Activated CD4-positive, alpha-beta T cell treated with anti-CD3 and anti-CD28 coated beads for 36 hours (primary cell): ENCODE results near the gene APOC3. TPM values are rescaled to one million over a fixed set of nuclear protein-coding genes. Genes with fewer than 3 reads are reported as not detected.

Experiments
- ATAC-seq: fragments of 200-7000 bp; cut with Tn5 transposase; one replicate; pipeline ENCODE4 v1.10.0; 2021; ENCODE audit warnings: mild to moderate bottlenecking, moderate library complexity
- CTCF ChIA-PET: fragments of 350-600 bp; sonication (Branson Sonifier 250); formaldehyde crosslinking; loops from one replicate; lab custom pipeline; 2021; ENCODE audit warnings: antibody characterized with exemption; lab: Charles Lee
- POLR2A ChIA-PET: fragments of 350-600 bp; sonication (Branson Sonifier 250); formaldehyde crosslinking; loops from one replicate; lab custom pipeline; 2021; ENCODE audit warnings: antibody characterized with exemption, inconsistent platforms; lab: Charles Lee
- DNase-seq: peaks from one replicate; pipeline ENCODE4 v3.0.0-alpha.2; 2020
- H3K27ac Mint-ChIP-seq: one replicate; pipeline ENCODE4 v1.8.0; 2021; ENCODE audit warnings: mixed read lengths
- H3K27me3 Mint-ChIP-seq: one replicate; pipeline ENCODE4 v1.8.0; 2021; ENCODE audit warnings: mixed read lengths
- H3K36me3 Mint-ChIP-seq: one replicate; pipeline ENCODE4 v1.8.0; 2021; ENCODE audit warnings: low read depth, mixed read lengths
- H3K4me1 Mint-ChIP-seq: one replicate; pipeline ENCODE4 v1.8.0; 2021; ENCODE audit warnings: mixed read lengths
- H3K4me3 Mint-ChIP-seq: one replicate; pipeline ENCODE4 v1.8.0; 2021; ENCODE audit warnings: mild to moderate bottlenecking, moderate library complexity, mixed read lengths
- H3K9me3 Mint-ChIP-seq: one replicate; pipeline ENCODE4 v1.8.0; 2021; ENCODE audit warnings: low read depth, mixed read lengths
- intact Hi-C, 2 experiments: fragments of 100-400 bp; cut with DNase I in 1 of 2; cut with micrococcal nuclease in 1 of 2; formaldehyde crosslinking; loops; one replicate each; pipeline versions ENCODE4 v1.14.2 to v1.15.1; 2022 to 2024; cut with DNase I, micrococcal nuclease
- total RNA-seq, 2 experiments: library from RNA; stranded (reverse); gene quantifications; one replicate each; pipeline ENCODE4 v1.2.3, GENCODE V29; 2021

APOC3 gene
- total RNA-seq, 2 experiments from 2014 or later: not detected

- no peaks in the 10 kb centered on the region for H3K36me3 Mint-ChIP-seq
- H3K4me3 Mint-ChIP-seq: no peak within 1 kb of the TSS
These were observed 7.8 kb downstream of the APOC3 start, which contains the start of gene APOA1 for GRCh38 chr11:116837231-116838091. TSS of gene APOA1 (minus strand) at chr11:116837622. CDS start at chr11:116837387, 235 bp downstream.

GRCh38 chr11:116838321-116839084 is 8.8 kb downstream of the APOC3 start:
- DNase-seq (no peak), ATAC-seq (no peak)
- peaks cover 3% of the 10 kb centered on the region for H3K27me3 Mint-ChIP-seq
- no peak overlapping the region for H3K27ac Mint-ChIP-seq
- CTCF ChIA-PET: no interaction called here
- H3K36me3 Mint-ChIP-seq: peaks cover 5% of the 10 kb centered on the region
- intact Hi-C loops: loop anchor here in 1 of 2 experiments (5.0 kb wide), 1 partner anchor 106 kb away; no protein-coding TSS in a partner anchor
- no peak overlapping the region for H3K4me3 Mint-ChIP-seq
- H3K9me3 Mint-ChIP-seq: no peaks in the 10 kb centered on the region
- POLR2A ChIA-PET: no interaction called here
- H3K4me1 Mint-ChIP-seq: peaks cover 11% of the 10 kb centered on the region

More at GRCh38 chr11:116837231-116838091, 7.8 kb downstream of the APOC3 start, which contains the start of gene APOA1:
- no peaks in the 10 kb centered on the region for H3K9me3 Mint-ChIP-seq
- intact Hi-C loops: loop anchor here in 1 of 2 experiments (5.0 kb wide), 1 partner anchor 105 kb away; no protein-coding TSS in a partner anchor
- ChIA-PET POLR2A (no interaction called here), CTCF (interaction anchor here (0.7 to 5.7 kb wide), 8 partner anchors 10 to 296 kb away, joined by 3 to 89 read pairs (median 10); partner anchors contain the start of genes APOA5 and ZPR1)
- H3K4me1 Mint-ChIP-seq: peaks cover 11% of the 10 kb centered on the region
- H3K27ac Mint-ChIP-seq: no peak within 1 kb of the TSS
- DNase-seq (no peak), ATAC-seq (no peak)
- H3K27me3 Mint-ChIP-seq: peaks cover 3% of the 10 kb centered on the region

- intact Hi-C loops: no loop called here
- Mint-ChIP-seq H3K9me3 (no peaks in the 10 kb centered on the region), H3K4me1 (peaks cover 7% of the 10 kb centered on the region), H3K4me3 (no peak overlapping the region), H3K36me3 (peaks cover 16% of the 10 kb centered on the region), H3K27me3 (no peaks in the 10 kb centered on the region), H3K27ac (peak overlapping the region; percentile 33)
- ATAC-seq (no peak), DNase-seq (no peak)
- POLR2A ChIA-PET: no interaction called here
- CTCF ChIA-PET: interaction anchor here (0.6 to 1.0 kb wide), 4 partner anchors 13 to 332 kb away, joined by 3 to 4 read pairs (median 3); no protein-coding TSS in a partner anchor
These were observed 10.6 kb downstream of the APOC3 start for GRCh38 chr11:116840224-116840745.

GRCh38 chr11:116840746-116841296 is 11.1 kb downstream of the APOC3 start:
- no peak overlapping the region for H3K4me3 Mint-ChIP-seq
- ChIA-PET POLR2A (no interaction called here), CTCF (interaction anchor here (1.0 kb wide), 1 partner anchor 12 kb away, joined by 3 read pairs; no protein-coding TSS in a partner anchor)
- intact Hi-C loops: no loop called here
- H3K36me3 Mint-ChIP-seq: peaks cover 19% of the 10 kb centered on the region
- ATAC-seq (no peak), DNase-seq (no peak)
- H3K27me3 Mint-ChIP-seq: no peaks in the 10 kb centered on the region
- peaks cover 6% of the 10 kb centered on the region for H3K4me1 Mint-ChIP-seq
- no peak overlapping the region for H3K27ac Mint-ChIP-seq
- no peaks in the 10 kb centered on the region for H3K9me3 Mint-ChIP-seq

- peaks cover 2% of the 10 kb centered on the region for H3K4me1 Mint-ChIP-seq
- no peaks in the 10 kb centered on the region for H3K27me3 Mint-ChIP-seq
- peaks cover 29% of the 10 kb centered on the region for H3K36me3 Mint-ChIP-seq
- H3K27ac Mint-ChIP-seq: no peak overlapping the region
- H3K9me3 Mint-ChIP-seq: no peaks in the 10 kb centered on the region
- CTCF ChIA-PET: interaction anchor here (1.0 to 1.5 kb wide), 3 partner anchors 10 to 52 kb away, joined by 3 read pairs; no protein-coding TSS in a partner anchor
- no peak overlapping the region for H3K4me3 Mint-ChIP-seq
- DNase-seq (no peak), ATAC-seq (no peak)
- POLR2A ChIA-PET: no interaction called here
- intact Hi-C loops: no loop called here
These were observed 12.4 kb downstream of the APOC3 start for GRCh38 chr11:116842117-116842516.

GRCh38 chr11:116842909-116843308 is 13.2 kb downstream of the APOC3 start:
- Mint-ChIP-seq H3K4me3 (no peak overlapping the region), H3K27ac (no peak overlapping the region), H3K27me3 (no peaks in the 10 kb centered on the region), H3K9me3 (no peaks in the 10 kb centered on the region), H3K4me1 (peaks cover 2% of the 10 kb centered on the region), H3K36me3 (peaks cover 35% of the 10 kb centered on the region)
- intact Hi-C loops: no loop called here
- ATAC-seq (no peak), DNase-seq (no peak)
- ChIA-PET POLR2A (no interaction called here), CTCF (interaction anchor here (0.7 to 1.5 kb wide), 3 partner anchors 9 to 56 kb away, joined by 3 read pairs; no protein-coding TSS in a partner anchor)

GRCh38 chr11:116843661-116844060 is 14.0 kb downstream of the APOC3 start:
- no peak for ATAC-seq
- Mint-ChIP-seq H3K4me1 (peaks cover 2% of the 10 kb centered on the region), H3K27me3 (no peaks in the 10 kb centered on the region), H3K4me3 (no peak overlapping the region), H3K36me3 (peaks cover 38% of the 10 kb centered on the region), H3K27ac (no peak overlapping the region), H3K9me3 (no peaks in the 10 kb centered on the region)
- ChIA-PET POLR2A (no interaction called here), CTCF (no interaction called here)
- intact Hi-C loops: no loop called here
- DNase-seq: no peak

- DNase-seq (no peak), ATAC-seq (no peak)
- no peak overlapping the region for H3K4me3 Mint-ChIP-seq
- peaks cover 42% of the 10 kb centered on the region for H3K36me3 Mint-ChIP-seq
- no peaks in the 10 kb centered on the region for H3K9me3 Mint-ChIP-seq
- H3K27me3 Mint-ChIP-seq: no peaks in the 10 kb centered on the region
- ChIA-PET POLR2A (no interaction called here), CTCF (interaction anchor here (0.8 kb wide), 1 partner anchor 53 kb away, joined by 3 read pairs; the partner anchor contains the start of gene APOA5)
- H3K4me1 Mint-ChIP-seq: peaks cover 4% of the 10 kb centered on the region
- intact Hi-C loops: no loop called here
- no peak overlapping the region for H3K27ac Mint-ChIP-seq
These were observed 15.0 kb downstream of the APOC3 start for GRCh38 chr11:116844722-116845121.

- H3K4me3 Mint-ChIP-seq: no peak overlapping the region
- H3K27me3 Mint-ChIP-seq: no peaks in the 10 kb centered on the region
- H3K9me3 Mint-ChIP-seq: no peaks in the 10 kb centered on the region
- DNase-seq: no peak
- no peak for ATAC-seq
- CTCF ChIA-PET: interaction anchor here (0.7 to 2.9 kb wide), 3 partner anchors 11 to 259 kb away, joined by 3 to 14 read pairs (median 3); no protein-coding TSS in a partner anchor
- peaks cover 49% of the 10 kb centered on the region for H3K36me3 Mint-ChIP-seq
- no peak overlapping the region for H3K27ac Mint-ChIP-seq
- peaks cover 27% of the 10 kb centered on the region for H3K4me1 Mint-ChIP-seq
- POLR2A ChIA-PET: no interaction called here
- intact Hi-C loops: no loop called here
These were observed 17.9 kb downstream of the APOC3 start for GRCh38 chr11:116847612-116848011.

GRCh38 chr11:116849060-116849459 is 19.4 kb downstream of the APOC3 start:
- Mint-ChIP-seq H3K36me3 (peaks cover 38% of the 10 kb centered on the region), H3K27ac (no peak overlapping the region), H3K4me1 (peaks cover 42% of the 10 kb centered on the region), H3K27me3 (no peaks in the 10 kb centered on the region), H3K4me3 (no peak overlapping the region), H3K9me3 (no peaks in the 10 kb centered on the region)
- ATAC-seq (no peak), DNase-seq (no peak)
- intact Hi-C loops: no loop called here
- CTCF ChIA-PET: interaction anchor here (1.1 kb wide), 1 partner anchor 10 kb away, joined by 3 read pairs; no protein-coding TSS in a partner anchor
- POLR2A ChIA-PET: no interaction called here
